Epithelial cell of esophagus (primary cell): ENCODE results near the gene NFKBIB.
"Not testable (repeated sequence)": the region's sequence is repeated elsewhere in the genome, so short reads cannot be mapped to it uniquely, and the experiment has no call there.

Experiments
- DNase-seq: peaks from one replicate; pipeline ENCODE4 v3.0.0; 2010; ENCODE audit warnings: low read depth
- H3K4me3 ChIP-seq: 2 replicates; pipeline ENCODE4 v1.5.1; 2011; ENCODE audit warnings: mild to moderate bottlenecking, low read length, control low read depth
- CTCF ChIP-seq: IDR thresholded peaks from 2 replicates; pipeline ENCODE4 v1.5.1; 2011; ENCODE audit warnings: low read depth, mild to moderate bottlenecking, low read length, control low read depth, inconsistent platforms; ENCODE audit not compliant: insufficient read depth; ENCODE audit errors: missing control alignments

NFKBIB gene

GRCh38 chr19:38853214-38853613 is 46.6 kb upstream of the NFKBIB start:
- TF ChIP-seq CTCF, result no peak
- DNase-seq, result no peak
- no peak overlapping the region for H3K4me3 ChIP-seq

- H3K4me3 ChIP-seq, DNase-seq: not testable (repeated sequence)
Observed at GRCh38 chr19:38854961-38855360, 44.8 kb upstream of the NFKBIB start.

GRCh38 chr19:38855751-38856150 is 44.0 kb upstream of the NFKBIB start:
- DNase-seq, H3K4me3 ChIP-seq: not testable (repeated sequence)

- H3K4me3 ChIP-seq, result no peak overlapping the region
- no peak for DNase-seq
- no peak for TF ChIP-seq CTCF
Observed at GRCh38 chr19:38856813-38857212, 43.0 kb upstream of the NFKBIB start.

GRCh38 chr19:38859631-38860204 is 40.1 kb upstream of the NFKBIB start:
- DNase-seq, H3K4me3 ChIP-seq: not testable (repeated sequence)

- no peak for TF ChIP-seq CTCF
- H3K4me3 ChIP-seq, result no peak overlapping the region
- no peak for DNase-seq
Observed at GRCh38 chr19:38861368-38861767, 38.4 kb upstream of the NFKBIB start.

GRCh38 chr19:38862321-38863059 is 37.3 kb upstream of the NFKBIB start:
- H3K4me3 ChIP-seq, result no peak overlapping the region
- no peak for DNase-seq
- no peak for TF ChIP-seq CTCF

GRCh38 chr19:38867171-38867780 is 32.5 kb upstream of the NFKBIB start:
- no peak for TF ChIP-seq CTCF
- DNase-seq, result no peak
- H3K4me3 ChIP-seq, result no peak overlapping the region
